ENCODE results near the gene CASZ1.

Gene CASZ1

DNA sequence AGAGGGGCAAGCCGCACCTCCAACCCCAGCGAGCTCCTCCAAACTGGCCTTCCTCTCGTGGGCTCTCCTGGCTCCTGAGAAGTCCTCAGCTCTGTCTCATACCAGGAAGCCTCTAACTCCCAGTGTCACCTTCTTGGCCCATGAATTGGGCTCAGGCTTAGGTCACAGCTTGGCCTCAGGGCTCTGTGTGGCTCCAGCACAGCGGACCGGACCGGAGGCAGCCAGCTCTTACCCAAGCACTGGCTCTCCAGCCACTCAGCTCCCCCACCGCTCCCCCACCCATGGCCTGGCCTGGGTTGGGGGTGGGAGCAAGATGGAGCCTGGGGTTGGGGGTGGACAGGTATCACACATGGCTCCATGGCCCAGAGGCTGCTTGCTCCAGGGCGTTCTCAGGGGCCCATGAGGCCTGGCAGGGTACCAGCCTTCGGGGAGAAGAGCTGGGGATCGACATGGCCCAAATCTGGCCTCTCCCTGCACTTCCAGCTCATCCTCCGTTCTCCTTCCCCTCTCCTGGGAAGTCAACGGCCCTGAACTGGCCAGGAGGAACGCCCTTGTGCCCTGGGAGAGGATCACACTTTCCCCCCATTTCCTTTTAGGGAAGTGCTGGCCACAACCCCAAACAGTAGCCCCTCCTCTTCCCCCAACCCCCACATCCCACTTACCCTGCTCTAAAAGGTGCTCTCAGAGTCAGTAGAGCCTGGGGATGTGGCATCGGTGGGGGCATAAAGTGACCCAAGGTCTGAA, 97.5 kb downstream of the CASZ1 start:
- DNase-seq, result no peak

DNA sequence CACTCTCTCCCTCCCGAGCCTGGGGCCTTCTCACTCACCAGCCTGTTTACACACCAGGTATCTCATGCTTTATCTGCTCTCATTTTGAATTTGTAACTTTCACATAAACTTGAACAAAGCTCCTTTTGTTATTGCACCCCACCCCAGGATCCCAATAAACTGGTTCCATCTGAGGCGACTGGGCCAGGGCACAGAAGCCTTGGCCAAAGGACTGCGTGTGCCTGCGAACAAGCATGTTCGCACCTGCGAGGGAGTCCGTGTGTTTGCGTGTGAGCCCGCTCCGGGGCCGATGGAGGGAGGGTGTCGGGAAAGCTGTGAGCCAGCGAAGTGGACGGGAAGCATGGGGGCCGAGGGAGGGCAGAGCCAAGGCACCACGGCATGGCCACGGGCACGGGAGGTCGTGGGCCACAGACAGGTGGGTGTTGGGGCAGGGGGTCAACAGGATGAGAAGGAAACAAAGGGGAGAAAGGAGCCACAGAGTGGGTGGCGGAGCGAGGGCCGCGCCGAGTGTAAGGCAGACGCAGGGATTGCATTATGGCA, 98.8 kb downstream of the CASZ1 start:
- DNase-seq, result no peak

DNA sequence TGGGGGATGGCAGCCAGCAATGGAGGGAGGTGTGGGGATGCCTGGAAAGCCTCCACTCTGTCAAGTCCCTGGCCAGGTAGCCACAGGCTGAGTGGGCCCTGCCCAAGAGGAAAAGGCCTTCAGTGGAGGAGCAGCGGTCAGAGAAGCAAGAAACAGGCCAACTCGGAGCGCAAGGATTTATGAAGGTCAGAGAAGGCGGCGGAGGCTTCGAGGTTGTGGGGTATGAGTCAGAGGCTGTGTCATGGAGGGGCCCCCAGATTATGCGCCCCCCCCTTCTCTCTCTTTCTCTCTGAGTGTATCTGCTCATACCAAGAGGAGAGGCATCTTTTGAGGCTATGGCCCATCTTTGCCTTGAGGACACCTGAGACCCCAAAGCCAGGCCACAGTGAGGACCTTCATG, 99.5 kb downstream of the CASZ1 start:
- DNase-seq, result peak; percentile 13

DNA sequence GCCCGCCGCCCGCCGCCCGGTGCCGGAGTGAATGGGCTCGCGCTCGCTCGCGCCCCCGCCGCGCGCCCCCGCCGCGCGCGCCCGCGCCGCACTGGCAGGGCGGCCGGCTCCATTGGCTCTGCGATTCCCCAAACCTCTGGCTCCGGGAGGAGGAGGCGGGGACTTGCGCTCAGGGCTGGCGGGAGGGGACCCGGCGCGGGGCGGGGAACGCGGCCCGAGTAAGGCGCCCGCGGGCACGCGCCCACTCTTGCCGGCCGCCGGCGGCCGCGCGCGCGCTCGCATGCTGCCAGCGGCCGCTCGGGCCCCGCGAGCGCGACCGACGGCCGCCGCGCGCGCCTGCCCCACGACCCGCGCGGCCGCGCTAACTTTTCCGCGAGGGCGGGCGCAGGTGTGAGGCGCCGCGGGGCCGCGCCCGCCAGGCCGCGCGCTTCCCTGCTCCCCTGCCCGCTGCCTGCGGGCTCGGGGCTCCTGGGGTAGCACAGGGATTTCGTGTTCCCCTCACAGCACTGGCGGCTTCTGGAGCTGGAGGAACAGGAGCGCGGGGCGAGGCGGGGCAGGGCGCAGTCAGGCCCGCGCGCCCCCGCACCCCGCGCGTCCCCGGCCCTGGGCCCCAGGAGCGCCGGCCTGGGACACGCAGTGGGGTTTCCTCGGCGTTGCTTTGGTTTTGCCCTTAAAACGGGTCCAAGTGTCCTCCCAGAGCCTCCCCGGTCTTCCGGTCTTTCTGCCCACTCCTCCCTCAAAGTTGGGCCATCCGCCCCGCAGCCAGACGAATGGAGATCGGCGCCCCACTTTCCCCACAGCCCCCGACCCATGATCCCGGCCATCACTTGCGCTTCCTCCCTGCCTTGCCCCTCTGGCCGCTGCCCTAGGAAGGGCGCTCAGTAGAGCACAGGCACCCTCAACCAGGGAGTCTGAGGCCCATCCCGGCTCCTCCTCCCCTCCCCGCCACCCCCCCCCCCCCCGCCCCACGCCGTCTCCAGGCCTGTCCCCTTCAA, 101.5 kb downstream of the CASZ1 start:
- peak; percentile 85 for DNase-seq

DNA sequence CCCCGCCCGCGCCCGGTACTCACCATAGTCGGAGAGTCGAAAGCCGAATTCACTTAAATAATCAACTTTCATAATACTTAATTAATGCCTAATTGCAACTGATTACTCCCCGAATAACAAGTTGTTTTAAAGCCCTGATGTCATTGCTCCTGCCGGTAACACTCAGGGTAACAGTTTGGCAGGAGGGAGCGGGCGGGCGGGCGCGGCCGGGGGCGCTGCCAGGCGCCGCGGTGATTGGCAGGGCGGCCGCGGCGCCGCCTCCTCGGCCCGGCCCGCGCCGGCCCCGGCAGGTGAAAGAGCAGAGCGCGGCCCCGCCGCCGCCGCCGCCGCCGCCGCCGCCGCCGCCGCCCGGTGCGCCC, 102.2 kb downstream of the CASZ1 start:
- peak; percentile 65 for DNase-seq

DNA sequence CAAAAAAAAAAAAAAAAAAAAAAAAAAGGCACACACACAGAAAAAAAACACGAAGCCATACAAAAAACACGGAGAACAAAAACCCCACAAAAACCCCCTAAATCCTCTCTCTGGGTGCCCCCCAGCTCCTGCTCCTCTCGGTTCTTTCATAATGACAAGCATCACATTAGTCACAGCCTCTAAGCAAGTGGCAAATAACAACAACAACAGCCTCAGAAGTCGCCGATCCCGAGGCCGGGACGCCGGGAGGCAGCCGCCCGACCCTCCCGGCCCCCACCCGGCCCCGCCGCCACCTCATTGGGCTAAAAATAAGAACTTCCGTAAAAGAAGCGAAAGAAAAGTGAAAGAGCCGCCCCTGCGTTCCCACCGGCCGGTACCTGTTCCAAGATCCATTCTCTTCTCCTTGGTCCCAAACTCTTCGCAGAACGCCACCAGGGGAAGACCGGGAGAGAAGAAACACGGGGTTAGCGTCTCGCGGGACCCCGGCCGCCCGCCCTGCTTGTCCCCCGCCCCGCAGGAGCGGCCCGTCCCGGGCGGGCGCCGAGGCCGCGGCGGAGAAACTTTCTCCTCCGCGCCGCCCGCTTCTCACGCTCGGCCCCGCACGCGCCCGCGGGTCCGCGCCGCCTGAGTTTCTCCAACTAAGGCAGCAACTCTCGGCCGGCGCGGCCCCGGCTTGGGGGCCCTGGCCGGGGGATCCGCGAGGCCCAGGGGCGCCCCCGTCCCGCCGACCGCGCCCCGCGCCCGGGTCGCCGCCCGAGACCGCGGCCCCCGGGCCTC, 102.8 kb downstream of the CASZ1 start:
- DNase-seq, result peak; percentile 56

DNA sequence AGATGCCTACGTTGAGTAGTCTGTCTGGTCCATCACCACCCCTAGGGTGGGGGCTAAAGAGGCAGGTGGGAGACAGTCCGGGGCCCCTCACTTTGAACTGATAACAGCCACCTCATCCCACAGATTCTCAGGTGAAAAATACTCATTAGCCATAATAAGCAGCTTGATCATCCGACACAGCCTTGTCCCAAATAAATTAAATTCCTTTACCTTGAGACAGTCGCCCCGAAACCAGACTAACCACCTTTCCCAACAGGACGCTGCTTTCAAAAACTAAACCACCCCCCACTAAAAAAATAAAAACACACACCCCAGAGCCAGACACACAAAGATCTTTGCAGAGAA, 103.3 kb downstream of the CASZ1 start:
- DNase-seq, result no peak

DNA sequence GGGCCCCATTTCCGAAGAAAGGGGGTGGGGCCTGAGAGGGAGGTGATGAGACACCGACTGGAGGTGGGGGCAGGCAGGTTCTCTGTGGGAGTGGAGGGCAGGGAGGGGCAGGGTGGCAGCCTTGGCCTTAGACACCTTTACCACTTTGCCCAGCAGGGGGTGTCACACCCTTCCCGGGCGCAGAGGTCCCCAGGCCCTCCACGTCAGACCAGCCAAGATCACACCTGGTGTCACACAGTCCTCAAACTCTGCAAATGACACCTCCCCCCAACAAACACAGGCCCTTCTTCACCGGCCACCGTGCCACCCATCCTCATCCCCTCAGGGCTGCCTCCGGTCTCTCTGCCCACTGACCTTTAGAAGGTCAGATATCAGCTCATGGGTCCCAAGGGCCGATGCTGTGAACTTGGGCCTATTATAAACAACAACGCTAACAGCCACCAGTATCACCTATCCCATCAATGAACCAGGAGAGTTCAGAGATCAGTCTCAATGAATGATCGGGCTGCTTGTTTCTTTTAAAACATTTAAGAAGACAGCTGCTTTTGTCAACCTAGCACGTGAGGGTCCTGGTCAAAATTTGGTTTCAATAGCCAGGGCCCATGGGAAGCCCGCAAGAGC, 103.9 kb downstream of the CASZ1 start:
- peak; percentile 82 for DNase-seq

DNA sequence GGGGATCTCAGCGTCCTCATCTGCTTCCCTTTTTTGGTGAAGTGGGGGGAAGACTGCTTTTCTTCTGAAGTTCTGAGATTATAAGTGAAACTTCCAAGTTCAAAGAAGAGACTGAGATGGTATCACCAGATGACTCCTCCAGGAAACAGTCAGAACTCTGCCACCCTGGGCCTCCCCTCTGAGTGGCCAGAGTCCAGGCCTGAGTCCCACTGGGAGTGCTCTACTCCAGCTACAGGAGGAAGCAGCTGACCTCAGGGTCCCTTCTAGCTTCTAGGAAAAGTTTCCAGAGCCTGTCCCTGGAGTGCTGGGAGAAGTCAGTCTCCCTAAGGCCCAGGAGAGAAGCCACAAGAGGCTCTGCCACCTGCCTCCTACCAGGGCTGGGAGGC, 104.7 kb downstream of the CASZ1 start:
- DNase-seq, result peak; percentile 59

DNA sequence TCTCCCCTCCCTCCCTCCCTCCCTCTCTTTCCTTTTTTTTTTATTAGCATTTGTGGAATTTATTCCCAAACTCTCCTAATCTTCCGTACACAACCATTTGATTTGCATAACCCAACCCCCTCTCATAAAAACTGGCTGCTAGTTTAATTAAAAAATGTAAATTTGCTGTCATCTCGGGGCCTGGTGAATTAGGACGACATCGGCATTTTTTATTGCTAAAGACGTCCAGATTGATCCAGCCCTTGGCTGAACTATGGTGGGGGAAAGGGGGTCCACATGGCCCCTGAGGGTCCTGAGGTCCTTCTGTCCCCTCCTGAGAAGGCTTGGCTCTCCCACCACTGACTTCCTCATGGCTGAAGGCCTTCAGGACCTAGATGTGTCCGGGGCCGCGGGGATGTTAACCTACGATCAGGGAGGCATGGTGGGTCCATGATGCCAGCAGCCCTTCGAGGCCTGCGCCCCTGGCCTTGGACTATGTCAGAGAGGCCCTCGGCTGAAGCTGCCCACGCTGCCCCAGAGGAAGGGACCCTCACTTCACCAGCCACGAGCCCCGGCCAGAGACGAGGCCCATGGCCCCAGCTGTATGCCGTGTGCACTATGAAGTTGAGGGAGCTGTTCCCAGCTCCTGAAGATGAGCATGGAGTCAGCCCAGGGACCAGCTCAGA, 105.2 kb downstream of the CASZ1 start:
- DNase-seq, result no peak

DNA sequence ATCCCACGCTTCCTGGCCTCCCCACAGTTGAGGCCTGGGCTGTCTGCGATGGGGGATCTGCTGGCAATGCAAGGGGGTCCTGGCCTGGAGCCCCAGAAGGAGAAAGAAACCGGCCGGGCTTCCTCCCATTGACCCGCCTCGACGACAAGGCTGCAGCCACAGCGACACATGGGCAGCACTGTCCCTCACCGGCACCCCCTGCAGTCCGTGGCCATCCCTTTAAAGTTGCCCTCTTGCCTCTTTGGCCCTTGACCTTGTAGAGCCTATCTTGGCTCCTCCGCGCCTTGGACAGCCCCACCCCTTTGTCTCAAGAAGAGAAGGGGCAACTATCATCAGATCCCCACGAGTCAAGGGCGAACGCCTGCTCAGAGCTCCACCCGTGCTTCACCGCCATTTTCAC, 106.0 kb downstream of the CASZ1 start:
- no peak for DNase-seq

DNA sequence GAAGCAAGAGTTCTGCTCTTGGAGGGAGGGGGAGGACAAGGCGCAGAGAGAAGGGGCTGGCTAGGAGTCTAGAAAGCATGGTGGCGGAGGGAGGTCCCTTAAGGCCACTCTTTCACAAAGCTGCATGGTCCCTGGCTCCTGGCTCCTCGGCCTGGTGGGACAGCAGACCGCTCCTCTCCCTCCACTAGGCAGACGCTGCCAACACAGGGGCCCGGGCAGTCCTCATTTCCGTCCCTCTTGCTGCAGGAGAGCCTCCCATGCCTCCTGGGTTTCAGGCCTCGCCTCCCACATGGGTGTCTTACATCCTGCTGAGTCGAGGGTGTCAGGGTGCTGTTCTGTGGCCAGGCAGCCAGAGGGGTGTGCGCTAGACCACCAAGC, 108.0 kb downstream of the CASZ1 start:
- no peak for DNase-seq

DNA sequence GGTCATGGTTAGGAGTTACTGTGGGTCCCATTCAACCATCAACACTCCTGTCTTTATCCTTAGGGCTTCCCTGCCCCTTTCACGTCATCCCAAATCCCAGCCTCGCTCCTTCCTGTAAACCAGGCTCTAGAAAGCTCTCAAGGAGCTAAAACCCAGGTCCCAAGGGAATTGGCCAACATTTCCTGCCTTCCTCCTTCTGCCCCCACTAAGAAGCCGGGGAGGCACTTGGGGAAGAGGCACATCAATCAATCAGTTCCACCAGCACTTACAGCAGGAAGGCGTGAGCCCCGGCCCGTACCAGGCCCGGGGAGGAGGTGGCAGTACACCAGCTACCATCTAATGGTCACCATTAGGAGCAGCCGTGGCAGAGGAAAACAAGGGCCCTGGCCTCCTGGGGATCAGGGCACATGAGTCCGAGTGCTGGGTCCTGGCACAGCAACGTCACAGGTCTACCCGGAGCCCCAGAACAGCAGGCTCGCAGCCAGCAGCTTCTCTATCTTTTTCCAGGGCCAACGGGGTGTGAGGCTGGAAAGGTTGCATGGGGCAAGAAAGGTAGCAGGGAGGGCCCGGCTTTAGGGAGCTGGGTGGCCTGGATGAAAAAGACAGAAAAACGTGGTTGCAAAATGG, 108.6 kb downstream of the CASZ1 start:
- DNase-seq, result no peak

DNA sequence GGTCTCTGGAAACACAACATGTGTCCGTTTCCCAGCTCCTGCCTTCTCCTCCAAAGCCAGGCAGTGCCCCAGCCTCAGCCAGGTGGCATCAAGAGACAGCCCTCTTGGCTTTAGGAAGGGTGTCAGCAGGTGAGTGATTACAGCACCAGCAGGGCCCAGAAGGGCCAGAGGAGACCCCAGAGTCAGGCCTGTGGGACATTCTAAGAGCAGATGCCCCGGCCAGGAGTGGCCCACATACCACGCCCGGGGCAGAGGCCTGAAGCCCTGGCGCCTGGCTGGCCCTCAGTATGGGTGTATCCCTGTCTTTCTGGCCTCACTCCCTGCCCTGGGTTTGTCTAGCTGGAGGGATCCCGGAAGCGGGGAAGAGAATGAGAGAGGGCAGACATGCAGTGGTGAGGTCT, 109.2 kb downstream of the CASZ1 start:
- no peak for DNase-seq

DNA sequence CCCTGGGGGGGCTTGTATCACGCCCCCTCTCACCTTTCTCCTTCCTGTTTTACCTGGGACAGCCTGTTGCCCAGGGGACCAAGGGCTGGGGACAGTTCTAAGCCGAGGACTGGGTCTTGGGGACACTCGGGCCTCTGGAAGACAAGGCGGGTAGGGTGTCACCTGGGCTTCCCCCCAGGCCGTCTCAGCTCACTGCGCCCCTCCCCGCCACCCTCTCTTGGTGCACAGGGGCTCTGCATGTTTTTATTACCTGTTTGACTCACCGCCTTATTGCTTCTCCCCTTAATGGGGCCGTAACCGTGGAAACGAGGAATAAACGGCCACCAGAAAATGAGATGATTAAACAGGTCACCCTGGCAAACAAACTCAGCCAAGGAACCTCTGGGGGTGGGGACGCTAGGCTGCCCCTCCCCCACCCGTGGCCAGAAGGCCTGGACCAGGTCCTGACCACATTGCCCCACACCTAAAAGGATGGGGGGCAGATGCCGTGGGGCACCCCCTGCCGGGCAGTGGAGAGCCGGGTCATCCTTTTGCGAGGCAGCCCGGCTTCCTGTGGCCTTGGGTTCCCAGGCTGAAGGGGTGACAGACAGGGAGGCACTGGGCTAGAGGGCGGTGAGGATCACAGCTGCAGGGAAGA, 109.9 kb downstream of the CASZ1 start:
- DNase-seq, result no peak

DNA sequence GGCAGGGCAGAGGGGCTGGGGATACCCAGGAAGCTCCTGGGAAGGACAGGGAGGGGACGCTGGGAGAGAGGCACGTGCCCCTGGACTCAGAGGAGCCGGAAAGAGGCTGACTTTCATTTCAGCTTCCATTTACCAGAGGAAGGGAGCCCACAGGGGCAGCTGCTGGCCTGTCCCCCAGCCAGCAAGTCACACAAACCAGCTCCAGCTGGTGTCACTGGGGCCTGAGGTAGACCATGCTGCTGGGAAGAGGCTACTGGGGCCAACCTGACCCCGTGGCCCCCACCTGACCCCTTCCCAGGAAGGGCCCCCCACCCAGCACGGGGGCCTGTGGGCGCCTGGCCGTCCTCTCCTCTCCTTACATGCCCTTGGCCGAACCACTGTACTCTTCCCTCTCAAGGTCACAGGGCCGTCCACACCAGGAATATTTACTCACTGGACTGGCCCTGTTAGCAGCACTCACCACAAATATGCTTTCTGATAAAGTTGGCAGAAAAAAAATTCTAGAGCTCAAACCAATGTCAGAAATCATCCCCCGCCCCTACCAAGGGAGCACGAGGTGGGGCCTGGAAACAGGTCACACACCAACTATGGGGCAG, 110.5 kb downstream of the CASZ1 start:
- DNase-seq, result no peak

DNA sequence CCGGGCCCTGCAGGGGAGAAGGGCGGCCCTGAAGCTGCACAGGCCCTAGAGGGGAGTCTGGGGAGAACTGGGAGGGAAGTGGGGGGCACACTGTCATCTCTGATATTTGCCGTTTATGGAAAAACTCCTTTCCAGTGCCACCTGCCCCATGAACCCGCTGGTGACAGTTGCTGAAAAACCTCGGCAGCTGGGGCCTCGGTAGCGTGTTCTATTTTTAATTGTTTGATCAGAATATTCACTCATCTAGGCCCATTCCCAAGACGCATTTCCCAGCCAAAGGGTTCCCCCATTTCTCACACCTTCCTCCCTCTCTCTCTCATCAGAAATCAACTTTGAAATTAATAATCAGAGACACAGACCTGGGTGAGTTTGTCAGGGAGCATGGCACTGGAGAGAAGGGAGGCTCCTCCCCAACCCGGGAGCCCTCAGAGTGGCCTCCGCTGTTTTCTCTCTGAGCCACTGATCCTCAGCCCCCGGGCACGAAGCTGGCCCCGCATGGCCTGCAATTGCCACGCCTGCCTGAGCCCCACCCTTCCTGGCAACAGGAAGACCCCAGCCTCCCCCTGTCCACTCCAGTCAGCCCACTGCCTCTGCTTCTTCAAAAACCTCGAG, 111.1 kb downstream of the CASZ1 start:
- DNase-seq, result no peak

DNA sequence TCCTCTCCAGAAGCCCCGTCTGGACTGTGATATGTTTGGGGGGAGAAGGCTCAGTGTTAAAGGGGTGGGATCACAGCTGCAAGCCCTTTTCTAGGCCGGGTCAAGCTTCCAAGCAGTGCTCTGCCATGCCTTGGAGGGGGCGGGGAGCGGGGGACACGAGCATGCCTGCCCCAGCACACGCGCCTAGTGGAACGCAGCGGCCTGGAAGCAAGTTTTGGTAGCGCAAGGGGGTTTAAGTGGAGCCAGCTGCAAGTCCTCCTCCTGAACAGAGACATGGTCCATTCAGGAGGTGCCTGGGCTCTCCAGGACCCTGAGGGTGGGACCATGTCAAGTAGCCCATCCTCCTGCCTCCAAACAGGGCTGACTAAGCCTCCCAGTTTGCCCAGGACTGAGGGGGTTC, 112.2 kb downstream of the CASZ1 start:
- DNase-seq, result no peak

DNA sequence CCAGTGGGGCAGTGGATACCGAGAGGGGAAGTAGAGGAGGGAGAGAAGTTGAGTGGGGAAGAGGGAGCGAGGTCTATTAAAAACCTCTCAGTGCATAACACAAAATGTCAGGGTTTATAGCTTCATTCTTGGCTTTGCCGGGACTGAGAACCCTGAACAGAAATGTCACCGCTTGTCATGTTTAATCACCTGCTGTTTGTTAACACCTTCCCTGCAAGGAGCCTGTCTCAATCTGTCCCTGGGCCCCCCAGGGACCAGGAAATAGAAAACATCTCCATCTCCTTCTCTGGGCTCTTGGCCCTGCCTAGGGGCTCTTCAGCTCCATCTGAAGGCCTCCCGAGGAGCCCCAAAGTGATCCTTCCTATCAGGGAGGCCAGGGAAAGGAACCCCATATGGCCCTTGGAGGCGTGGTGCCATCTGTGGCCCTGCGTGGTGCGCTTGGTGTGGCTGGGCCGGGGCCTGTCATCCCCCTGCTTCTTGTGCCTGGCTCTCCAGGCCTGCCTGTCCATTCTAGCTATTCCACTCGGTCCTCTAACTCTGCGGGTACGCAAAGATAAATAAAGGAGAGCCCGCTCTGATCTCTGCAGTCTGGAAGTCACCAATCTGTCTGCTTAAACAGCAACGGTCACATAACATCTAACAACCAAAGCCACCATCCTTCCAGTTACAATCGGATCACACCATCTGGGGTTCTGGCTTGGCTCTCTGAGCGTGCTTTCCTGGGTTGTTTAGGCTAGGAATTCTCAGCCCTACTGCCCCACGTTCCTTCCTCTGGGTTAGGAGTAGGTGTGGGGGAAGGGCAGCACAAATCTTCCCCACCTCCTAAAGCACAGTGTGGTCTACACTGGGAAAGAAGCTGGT, 113.8 kb downstream of the CASZ1 start:
- DNase-seq, result no peak

DNA sequence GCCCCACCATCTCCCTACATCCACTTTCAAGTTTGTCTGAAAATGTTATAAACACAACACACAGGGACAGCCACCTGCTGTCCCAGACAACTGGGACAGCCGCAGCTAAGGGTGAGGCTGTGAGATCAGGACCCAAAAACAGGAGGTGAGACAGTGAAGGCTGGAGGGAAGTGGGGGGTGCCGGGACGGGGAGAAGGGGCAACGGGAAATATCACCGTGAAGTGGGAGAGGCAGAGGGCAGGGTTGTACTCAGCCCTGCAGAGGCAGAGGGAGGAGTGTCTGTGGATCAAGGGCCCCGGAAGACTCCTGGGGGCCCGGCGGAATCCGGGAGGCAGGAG, 114.4 kb downstream of the CASZ1 start:
- no peak for DNase-seq

Measured in activated CD4-positive, alpha-beta T cell treated with anti-CD3 and anti-CD28 coated beads, Interleukin-2, Interleukin-6, amounts not matched to agents 100 ng/mL and 50 ng/mL, durations not matched to agents 16 hours and 8 hours (primary cell).